HTR-8/SVneo (cell line): ENCODE data around the gene TBRG4.

ENCODE experiments used
- DNase-seq: peaks from one replicate; pipeline ENCODE4 v3.0.0; 2011; ENCODE audit warnings: low spot score, mixed read lengths; ENCODE audit not compliant: insufficient read length
- FAIRE-seq: peaks from 2 replicates; lab custom pipeline; 2011; peaks lifted over from hg19 to GRCh38; lab: Jason Lieb, UNC

Gene TBRG4

GRCh38 chr7:45065031-45065995, 46.2 kb downstream of the TBRG4 start:
- FAIRE-seq, result no peak
- DNase-seq, result no peak

- FAIRE-seq, result no peak
Measured at GRCh38 chr7:45064047-45064725, 47.3 kb downstream of the TBRG4 start.

GRCh38 chr7:45061806-45062425, 49.6 kb downstream of the TBRG4 start:
- DNase-seq (no peak), FAIRE-seq (no peak)

More at GRCh38 chr7:45064047-45064725, 47.3 kb downstream of the TBRG4 start:
- no peak for DNase-seq

GRCh38 chr7:45061352-45061751, 50.1 kb downstream of the TBRG4 start:
- FAIRE-seq (no peak), DNase-seq (no peak)

GRCh38 chr7:45060295-45060694, 51.2 kb downstream of the TBRG4 start:
- FAIRE-seq (no peak), DNase-seq (no peak)

- DNase-seq (no peak), FAIRE-seq (no peak)
Measured at GRCh38 chr7:45057878-45058277, 53.6 kb downstream of the TBRG4 start.

GRCh38 chr7:45055594-45056219, 55.8 kb downstream of the TBRG4 start:
- FAIRE-seq (no peak), DNase-seq (no peak)

GRCh38 chr7:45055016-45055415, 56.5 kb downstream of the TBRG4 start:
- no peak for FAIRE-seq
- DNase-seq, result peak; percentile 37

GRCh38 chr7:45054442-45054841, 57.1 kb downstream of the TBRG4 start:
- DNase-seq, result no peak
- FAIRE-seq, result no peak

- no peak for DNase-seq
- no peak for FAIRE-seq
Measured at GRCh38 chr7:45053941-45054340, 57.6 kb downstream of the TBRG4 start.

- no peak for DNase-seq
- FAIRE-seq, result no peak
Measured at GRCh38 chr7:45053401-45053800, 58.1 kb downstream of the TBRG4 start.

GRCh38 chr7:45052011-45052410, 59.5 kb downstream of the TBRG4 start:
- FAIRE-seq, result no peak

GRCh38 chr7:45050198-45050597, 61.3 kb downstream of the TBRG4 start:
- FAIRE-seq (no peak), DNase-seq (no peak)

More at GRCh38 chr7:45052011-45052410, 59.5 kb downstream of the TBRG4 start:
- no peak for DNase-seq
